ENCODE data around the gene SCPEP1. TPM values are rescaled to one million over a fixed set of nuclear protein-coding genes. Genes with fewer than 3 reads are reported as not detected.

The SCPEP1 gene
- total RNA-seq, 1 donor = 55.6 TPM

DNA sequence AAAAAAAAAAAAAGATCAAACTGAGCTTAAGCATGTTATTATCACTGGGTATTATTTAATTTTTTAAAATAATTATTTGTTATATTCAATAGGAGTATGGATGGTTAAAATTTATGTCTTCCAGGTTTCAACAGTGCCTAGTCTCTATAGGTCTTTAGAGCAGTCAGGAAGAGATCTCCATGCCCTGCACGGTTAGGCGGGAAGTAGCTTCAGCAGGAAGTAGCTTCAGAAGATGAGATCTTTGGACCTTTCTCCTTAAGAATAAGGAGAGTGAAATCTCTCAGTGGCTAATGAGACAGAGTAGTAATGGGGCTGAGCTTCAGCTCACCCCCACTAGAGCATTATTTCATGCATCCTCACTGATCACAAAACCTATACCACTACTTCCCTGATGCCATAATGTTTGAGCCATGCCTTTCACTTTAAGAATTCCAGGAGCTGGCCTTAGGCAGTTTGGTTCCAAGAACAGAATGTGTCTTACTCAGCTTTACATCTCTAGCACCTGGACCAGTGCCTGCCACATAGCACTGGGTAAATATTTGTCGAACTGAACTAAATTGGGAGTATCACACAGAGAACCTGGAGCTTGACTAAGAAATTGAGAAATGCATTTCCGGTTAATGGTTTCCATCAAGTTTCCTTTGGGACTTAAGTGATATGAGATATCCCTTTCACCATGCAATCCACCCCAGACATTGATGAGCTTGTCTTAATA is 43.5 kb downstream of the SCPEP1 start:
- TF ChIP-seq, protein P1, sequence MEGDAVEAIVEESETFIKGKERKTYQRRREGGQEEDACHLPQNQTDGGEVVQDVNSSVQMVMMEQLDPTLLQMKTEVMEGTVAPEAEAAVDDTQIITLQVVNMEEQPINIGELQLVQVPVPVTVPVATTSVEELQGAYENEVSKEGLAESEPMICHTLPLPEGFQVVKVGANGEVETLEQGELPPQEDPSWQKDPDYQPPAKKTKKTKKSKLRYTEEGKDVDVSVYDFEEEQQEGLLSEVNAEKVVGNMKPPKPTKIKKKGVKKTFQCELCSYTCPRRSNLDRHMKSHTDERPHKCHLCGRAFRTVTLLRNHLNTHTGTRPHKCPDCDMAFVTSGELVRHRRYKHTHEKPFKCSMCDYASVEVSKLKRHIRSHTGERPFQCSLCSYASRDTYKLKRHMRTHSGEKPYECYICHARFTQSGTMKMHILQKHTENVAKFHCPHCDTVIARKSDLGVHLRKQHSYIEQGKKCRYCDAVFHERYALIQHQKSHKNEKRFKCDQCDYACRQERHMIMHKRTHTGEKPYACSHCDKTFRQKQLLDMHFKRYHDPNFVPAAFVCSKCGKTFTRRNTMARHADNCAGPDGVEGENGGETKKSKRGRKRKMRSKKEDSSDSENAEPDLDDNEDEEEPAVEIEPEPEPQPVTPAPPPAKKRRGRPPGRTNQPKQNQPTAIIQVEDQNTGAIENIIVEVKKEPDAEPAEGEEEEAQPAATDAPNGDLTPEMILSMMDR (IDR thresholded peaks at IDR 0.05; ENCODE audit: insufficient read depth, low read length) = no peak
- H3K4me3 ChIP-seq (ENCODE audit: low read depth, low read length) = no peak overlapping the region
- no peak for DNase-seq (ENCODE audit: low read depth)

DNA sequence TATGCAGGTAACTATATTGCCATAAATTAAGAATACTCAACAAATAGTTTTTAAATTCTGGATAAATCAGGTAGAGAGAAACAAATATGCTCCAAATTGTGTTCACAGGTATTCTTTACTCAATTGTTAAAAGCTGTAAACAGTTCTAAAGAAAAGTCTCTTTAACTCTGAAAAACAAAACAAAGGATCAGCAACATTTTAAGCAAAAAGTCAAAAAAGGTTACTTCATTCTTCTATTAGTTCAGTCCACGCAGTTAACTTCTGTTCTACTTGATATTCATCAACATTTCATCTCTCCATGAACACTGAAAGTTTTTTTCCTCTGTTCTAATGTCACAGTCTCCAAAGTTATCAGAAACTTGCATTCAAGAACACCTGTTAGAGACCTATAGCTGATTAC is 47.9 kb downstream of the SCPEP1 start:
- H3K4me3 ChIP-seq (ENCODE audit: low read depth, low read length) = no peak overlapping the region
- TF ChIP-seq, protein P1 (IDR thresholded peaks at IDR 0.05; ENCODE audit: insufficient read depth, low read length) = no peak
- no peak for DNase-seq (ENCODE audit: low read depth)

DNA sequence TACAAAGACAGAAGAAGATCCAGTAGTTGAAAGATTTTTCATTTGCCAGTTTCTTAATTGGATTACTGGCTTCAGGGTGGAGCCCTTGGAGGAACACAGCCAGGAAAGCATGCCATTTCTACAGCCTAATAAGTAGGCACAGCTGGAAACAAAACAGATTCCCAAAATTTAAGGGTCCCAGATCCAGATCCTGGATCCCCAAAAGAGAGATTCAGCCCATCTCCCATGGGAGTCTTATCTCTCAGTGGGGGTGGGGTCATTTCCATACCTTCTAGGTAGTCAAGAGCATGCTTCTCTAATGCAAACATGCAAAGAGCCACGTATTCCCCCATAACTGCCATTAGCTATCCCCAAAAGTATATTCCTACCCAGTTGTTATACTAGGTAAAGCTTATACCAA is 49.9 kb downstream of the SCPEP1 start:
- no peak for DNase-seq (ENCODE audit: low read depth)
- H3K4me3 ChIP-seq (ENCODE audit: low read depth, low read length) = no peak overlapping the region
- TF ChIP-seq, protein P1 (IDR thresholded peaks at IDR 0.05; ENCODE audit: insufficient read depth, low read length) = no peak

DNA sequence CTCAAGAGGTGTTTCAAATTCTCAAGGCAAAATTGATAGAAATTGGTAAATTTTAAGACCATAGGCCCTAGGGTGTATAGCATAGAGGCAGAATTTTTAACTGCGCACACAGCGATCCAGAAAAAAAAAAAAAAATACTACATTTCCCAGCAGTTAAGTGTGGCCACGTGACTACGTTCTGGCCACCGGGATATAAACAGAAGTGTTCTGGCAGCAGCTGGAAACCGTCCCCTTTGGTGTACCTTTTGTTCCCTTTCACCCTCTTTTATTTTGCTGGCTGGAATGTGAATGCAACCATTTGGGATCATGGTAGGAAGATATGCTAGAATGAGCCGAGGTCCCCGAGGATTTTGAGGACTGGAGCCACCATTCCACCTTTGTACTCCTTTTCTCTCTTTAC is 54.4 kb downstream of the SCPEP1 start:
- no peak overlapping the region for H3K4me3 ChIP-seq (ENCODE audit: low read depth, low read length)
- TF ChIP-seq, protein P1 (IDR thresholded peaks at IDR 0.05; ENCODE audit: insufficient read depth, low read length) = no peak
- DNase-seq (ENCODE audit: low read depth) = no peak

DNA sequence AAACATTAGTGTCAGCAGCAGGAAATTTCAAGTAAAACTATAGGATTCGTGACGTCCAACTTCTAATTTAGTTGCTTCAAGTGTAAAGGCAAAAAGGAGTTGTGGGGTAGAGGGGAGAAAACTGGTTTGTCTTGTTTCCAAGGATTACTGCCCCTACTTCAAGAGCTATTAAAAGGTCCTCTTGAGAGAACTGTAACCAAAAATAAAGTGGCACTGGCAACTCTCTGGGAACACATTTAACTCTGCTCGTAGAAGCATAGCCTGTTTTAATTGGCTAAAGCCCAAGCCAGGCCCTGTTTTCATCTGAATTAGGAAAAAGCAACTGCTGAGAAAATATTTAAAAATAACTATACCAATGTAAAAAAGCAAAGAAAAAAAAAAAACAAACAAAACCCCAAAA is 55.4 kb downstream of the SCPEP1 start:
- H3K4me3 ChIP-seq (ENCODE audit: low read depth, low read length) = no peak overlapping the region
- TF ChIP-seq, protein P1 (IDR thresholded peaks at IDR 0.05; ENCODE audit: insufficient read depth, low read length) = no peak
- no peak for DNase-seq (ENCODE audit: low read depth)

DNA sequence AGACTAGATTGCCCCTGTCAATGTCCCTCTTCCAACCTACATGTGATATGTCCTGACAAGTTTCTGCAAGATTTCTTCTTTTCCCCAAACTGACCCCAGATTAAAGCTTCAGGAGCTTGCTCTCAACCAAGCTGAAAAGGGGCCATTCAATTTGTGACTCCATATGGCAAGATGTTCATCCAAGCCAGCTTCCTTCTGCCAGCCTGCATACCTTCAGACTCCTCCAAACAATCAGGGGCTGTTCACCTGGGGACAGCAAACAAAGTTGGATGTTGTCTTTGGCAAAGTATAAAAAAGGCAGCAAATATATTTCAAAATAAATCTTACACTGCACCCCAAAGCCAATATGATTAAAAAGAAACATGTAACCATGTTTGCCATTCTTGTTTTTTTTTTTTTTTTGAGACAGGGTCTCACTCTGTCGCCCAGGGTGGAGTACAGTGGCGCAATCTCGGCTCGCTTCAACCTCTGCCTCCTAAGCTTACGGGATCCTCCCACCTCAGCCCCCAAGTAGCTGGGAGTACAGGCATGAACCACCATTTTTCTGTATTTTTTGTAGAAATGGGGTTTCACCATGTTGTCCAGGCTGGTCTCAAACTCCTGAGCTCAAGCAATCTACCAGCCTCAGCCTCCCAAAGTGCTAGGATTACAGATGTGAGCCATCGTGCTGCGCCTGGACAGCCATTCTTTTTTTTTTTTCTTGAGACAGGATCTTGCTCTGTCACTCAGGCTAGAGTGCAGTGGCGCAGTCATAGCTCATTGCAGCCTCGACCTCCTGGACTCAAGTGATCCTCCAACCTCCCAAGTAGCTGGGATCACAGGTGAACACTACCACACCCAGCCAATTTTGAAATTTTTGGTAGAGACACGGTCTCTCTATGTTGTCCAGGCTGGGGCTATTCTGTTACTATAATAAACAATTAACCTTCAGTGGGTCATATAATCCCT is 57.1 kb downstream of the SCPEP1 start:
- H3K4me3 ChIP-seq (ENCODE audit: low read depth, low read length) = no peak overlapping the region
- DNase-seq (ENCODE audit: low read depth) = no peak
- TF ChIP-seq, protein P1 (IDR thresholded peaks at IDR 0.05; ENCODE audit: insufficient read depth, low read length) = no peak
